GM12801 (cell line): Measurements from ENCODE around the gene KCNK2.

Source experiments
- TF ChIP-seq, protein P1 (sequence below): IDR thresholded peaks from one replicate; pipeline ENCODE4 v1.5.1; 2011; ENCODE audit warnings: control low read depth; ENCODE audit not compliant: insufficient read length; ENCODE audit errors: extremely low read depth

Gene KCNK2

DNA sequence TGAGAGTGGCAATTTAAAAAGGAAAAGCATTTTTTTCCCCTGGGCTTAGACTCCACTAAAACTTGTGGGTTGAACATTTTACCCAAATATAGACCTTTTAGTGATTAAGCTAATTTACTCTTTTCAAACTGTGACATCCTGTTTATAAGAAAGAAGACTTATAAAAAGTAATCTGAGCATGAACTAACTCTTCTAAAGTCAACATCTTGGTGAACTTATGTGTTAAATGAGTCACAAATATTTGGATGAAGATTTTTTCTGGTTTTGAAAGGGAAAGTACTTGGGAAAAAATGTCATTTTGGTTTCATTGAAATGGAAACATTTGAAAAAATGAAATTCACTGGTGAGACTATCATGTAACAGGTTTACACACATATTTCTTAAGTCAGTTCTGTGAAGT lies 109.8 kb downstream of the KCNK2 start:
- TF ChIP-seq, protein P1, sequence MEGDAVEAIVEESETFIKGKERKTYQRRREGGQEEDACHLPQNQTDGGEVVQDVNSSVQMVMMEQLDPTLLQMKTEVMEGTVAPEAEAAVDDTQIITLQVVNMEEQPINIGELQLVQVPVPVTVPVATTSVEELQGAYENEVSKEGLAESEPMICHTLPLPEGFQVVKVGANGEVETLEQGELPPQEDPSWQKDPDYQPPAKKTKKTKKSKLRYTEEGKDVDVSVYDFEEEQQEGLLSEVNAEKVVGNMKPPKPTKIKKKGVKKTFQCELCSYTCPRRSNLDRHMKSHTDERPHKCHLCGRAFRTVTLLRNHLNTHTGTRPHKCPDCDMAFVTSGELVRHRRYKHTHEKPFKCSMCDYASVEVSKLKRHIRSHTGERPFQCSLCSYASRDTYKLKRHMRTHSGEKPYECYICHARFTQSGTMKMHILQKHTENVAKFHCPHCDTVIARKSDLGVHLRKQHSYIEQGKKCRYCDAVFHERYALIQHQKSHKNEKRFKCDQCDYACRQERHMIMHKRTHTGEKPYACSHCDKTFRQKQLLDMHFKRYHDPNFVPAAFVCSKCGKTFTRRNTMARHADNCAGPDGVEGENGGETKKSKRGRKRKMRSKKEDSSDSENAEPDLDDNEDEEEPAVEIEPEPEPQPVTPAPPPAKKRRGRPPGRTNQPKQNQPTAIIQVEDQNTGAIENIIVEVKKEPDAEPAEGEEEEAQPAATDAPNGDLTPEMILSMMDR: no peak

DNA sequence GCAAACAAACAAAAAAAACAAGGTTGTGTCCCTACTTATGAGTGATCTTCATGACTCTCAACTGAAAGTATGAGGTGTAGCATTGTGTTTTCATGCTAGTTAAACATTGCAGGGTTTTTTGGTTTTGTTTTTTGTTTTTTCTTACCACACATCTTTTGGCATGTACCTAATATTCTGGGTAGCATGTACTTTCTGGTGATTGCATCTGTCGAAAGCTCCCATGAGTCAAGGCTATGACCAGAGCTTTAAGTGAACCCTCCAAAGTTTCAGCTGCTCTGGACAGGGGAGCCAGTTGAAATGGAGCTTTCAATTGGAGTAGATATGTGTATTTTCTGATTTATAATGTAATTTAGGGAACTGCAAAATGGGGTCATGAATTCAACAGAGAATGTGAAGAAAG lies 115.5 kb downstream of the KCNK2 start:
- TF ChIP-seq, protein P1: no peak

DNA sequence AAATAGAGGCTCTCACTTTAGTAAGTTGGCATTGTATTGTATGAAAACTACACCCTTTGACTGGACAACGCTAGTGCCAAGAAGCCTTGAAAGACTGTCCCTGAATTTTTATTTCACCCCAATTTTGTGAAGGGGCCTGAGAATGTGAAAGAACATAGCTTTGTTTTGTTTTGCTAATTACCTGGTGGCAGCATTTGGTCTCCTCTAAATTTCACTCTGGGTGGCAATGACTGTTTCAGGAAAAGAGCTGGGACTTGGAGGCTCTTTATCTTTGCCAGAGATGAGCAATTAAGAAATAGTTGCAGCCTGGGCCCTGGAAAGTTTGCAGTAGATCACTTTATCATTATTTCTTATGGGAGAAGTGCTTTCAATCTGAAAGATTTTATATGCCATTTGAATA lies 117.6 kb downstream of the KCNK2 start:
- TF ChIP-seq, protein P1: no peak

DNA sequence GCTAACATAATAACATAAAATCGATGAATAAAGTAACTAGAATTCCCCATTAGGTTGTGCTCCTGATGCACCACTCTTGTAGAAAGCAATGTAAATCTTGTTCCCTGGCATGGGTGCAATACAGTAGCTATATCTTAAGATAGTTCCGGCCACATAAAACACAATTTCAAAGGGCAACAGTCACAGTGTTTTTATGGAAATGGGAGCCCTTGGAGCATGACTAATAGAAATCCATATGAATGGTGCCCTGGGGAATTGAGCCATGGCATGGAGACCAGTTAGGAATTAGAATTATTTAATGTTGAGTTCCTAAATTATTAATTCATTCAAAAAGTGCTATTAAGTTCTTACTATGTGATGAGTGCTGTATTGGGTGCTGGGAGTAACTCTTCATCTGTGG lies 118.7 kb downstream of the KCNK2 start:
- TF ChIP-seq, protein P1: no peak

DNA sequence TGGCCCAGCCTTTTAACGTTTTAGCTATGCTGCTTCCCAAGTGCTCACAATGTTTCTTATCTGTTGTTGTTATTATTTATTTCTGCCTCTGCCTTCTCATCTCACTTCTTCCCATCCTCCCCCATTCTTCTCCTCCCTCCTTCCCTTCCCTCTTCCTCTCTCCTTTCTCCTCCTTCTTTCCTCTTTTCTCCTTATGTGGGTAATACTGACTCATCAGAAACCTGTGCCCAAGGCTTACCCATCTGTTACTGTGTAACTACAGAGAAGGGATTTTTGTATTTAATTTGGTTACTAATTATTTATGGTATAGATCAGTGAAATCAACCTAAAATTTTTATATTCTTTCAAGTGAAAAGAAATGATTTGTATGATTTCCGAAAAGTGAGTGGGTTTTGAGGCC lies 120.3 kb downstream of the KCNK2 start:
- TF ChIP-seq, protein P1: no peak

DNA sequence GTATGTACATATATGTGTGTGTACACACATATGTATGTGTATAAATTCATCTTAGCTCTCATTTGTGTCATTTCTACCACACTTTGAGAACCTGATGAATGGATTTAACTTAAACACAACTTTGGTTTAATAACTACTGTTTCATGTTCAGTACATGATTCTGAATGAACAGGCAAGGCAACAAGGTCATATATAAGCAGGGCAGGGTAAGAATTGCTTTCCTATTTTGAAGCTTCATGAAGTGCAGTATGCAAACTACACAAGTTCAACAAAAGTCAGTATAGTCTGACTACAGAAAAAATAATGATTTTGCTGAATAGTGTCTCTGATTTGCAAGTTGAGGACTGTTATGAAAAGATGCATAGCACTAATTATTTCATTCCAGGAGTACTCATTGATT lies 127.6 kb downstream of the KCNK2 start:
- TF ChIP-seq, protein P1: no peak

DNA sequence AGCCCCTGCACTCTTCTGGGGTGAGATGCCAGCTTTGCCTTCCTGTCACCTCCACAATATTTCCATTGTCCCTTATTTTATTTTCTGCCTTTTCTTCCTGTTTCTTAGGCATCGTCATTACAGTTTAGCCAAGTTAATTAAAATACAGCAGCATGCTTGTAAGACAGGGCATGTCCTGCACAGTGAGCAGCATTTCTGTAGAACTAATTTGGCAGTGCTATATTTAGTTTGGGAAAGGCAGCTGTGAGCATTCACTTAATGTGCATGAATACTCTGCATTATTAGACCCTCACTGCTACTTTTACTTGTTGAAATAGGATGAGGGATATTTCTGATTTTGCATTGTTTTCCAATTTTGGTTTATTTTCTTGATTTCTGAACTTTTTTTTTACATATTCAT lies 133.3 kb downstream of the KCNK2 start:
- TF ChIP-seq, protein P1: no peak

DNA sequence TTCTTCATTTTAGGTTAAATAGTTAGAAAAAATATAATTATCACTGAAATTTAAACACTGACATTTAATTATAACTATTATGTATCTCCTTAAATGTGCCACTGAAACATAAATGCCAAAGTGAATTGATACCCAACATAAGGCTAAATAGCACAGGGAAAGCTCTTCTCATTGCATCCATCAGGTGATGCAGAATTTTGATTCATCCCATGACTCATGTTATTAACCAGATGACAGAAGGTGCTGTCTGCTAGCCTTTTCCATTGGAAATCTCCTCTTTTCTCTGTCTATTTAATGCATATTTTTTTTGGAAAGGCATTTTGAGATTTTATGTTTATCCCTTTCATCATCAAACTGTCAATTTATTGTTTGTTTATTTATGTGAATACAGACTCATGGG lies 136.8 kb downstream of the KCNK2 start:
- TF ChIP-seq, protein P1: no peak
